Testis (tissue), 3 donors: Measurements from ENCODE around the gene SON. TPM values are rescaled to one million over a fixed set of nuclear protein-coding genes. Genes with fewer than 3 reads are reported as not detected.
"Not testable (repeated sequence)": the region's sequence is repeated elsewhere in the genome, so short reads cannot be mapped to it uniquely, and the experiment has no call there.

Experiments used
- DNase-seq: peaks from one replicate; pipeline ENCODE4 v3.0.0-alpha.2; 2019
- H3K27ac ChIP-seq, 2 donors: fragments of 200-600 bp; sonication (generic); one replicate each; pipeline ENCODE4 v1.5.1; 2019
- H3K27me3 ChIP-seq: fragments of 200-600 bp; sonication (generic); one replicate; pipeline ENCODE4 v1.5.1; 2019
- H3K36me3 ChIP-seq: fragments of 200-600 bp; sonication (generic); one replicate; pipeline ENCODE4 v1.5.1; 2017; ENCODE audit warnings: low read depth; ENCODE audit errors: missing control alignments
- H3K4me1 ChIP-seq: fragments of 200-600 bp; sonication (generic); one replicate; pipeline ENCODE4 v1.5.1; 2019
- H3K4me3 ChIP-seq, 2 donors: fragments of 200-600 bp; sonication (generic); one replicate each; pipeline ENCODE4 v1.5.1; 2017 to 2019
- H3K9me3 ChIP-seq: fragments of 200-600 bp; sonication (generic); one replicate; pipeline ENCODE4 v1.5.1; 2017
- POLR2A ChIP-seq: fragments of 450-650 bp; IDR thresholded peaks from one replicate; pipeline ENCODE4 v1.6.1; 2017; ENCODE audit warnings: antibody characterized with exemption, mild to moderate bottlenecking, moderate library complexity
- WGBS, 2 donors: methylation state at CpG; one replicate each; pipeline ENCODE4 v1.1.5; 2018; 5-methylcytosine and 5-hydroxymethylcytosine counted together
- intact Hi-C: fragments of 100-400 bp; cut with DNase I; formaldehyde crosslinking; loops from one replicate; pipeline ENCODE4 v1.15.1; 2023; ENCODE audit warnings: low total_unique reads
- polyA plus RNA-seq: library from polyadenylated mRNA; stranded (reverse); fragments of 350-450 nt; fragmentation: Illumina TruSeq; extraction: RNeasy Lipid Tissue Mini Kit (QIAGEN cat#74804); gene quantifications from one replicate; pipeline ENCODE4 v1.2.3, GENCODE V29; 2014; ENCODE audit warnings: low read depth, low replicate concordance; ENCODE audit not compliant: insufficient read depth
- total RNA-seq, 2 donors: library from RNA; depleted of rRNA; stranded (reverse); fragments of >200 nt; gene quantifications; one replicate each; pipeline ENCODE4 v1.2.3, GENCODE V29; 2016
- TF ChIP-seq, protein P1 (sequence below), 3 experiments: fragments of 450-650 bp in 2 of 3; fragments of 200-600 bp in 1 of 3; sonication (generic) in 1 of 3; IDR thresholded peaks; one replicate each; pipeline ENCODE4 v1.5.1; 2016 to 2019; ENCODE audit warnings: antibody characterized with exemption in 3 of 3, mild to moderate bottlenecking in 2 of 3, moderate library complexity in 1 of 3

Gene SON
- total and polyA plus RNA-seq, 3 donors from 2014 or later = 186 to 377 (median 310) TPM

DNA sequence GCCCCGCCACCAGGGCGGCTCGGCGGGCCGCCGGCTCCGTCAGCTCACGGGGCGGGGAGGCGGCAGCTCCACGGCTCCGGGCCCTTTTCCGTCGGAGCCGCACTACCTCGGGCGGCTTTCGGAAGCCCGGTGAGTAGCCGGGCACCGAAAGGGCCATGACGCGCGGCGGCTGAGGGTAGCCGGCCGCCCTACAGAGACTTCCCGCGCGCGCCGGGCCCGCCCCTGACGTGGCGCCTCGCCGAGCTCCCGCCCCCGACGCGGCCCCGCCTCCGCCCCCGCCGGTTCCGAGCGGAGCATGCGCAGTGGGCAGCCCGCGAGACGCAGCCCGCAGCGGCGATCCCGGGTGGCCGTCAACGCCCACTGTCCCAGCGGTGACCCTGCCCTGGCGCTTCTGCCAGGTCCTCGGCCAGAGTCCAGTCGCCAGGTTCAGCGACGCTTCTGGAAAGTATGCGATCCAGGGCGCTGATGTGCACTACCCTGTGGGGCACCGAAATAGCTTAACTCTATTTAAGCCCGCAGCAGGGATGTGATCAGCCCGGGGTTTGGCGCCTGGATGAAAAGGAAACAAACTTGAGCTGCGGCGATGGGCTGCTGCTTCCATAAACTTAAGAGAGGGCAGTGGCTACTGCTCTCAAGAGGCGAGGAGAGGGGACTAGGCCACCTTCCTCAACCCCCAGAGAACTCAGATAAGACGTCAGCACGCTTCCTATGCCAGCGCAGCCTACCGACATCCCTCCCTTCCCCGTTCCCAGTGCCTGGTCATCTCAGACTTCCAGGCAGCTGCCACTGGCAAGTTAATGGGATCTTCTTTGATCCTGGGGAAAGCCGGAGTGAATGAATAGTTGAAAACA is 45.9 kb downstream of the SON start, which contains the start of gene DONSON:
TSS of gene DONSON (minus strand) at position 200 of the 851 bp plus-strand sequence. CDS start at position 157, 43 bp downstream.
- DNase-seq = peak; percentile 84
- intact Hi-C loops = no loop called here
- TF ChIP-seq POLR2A = no peak
- TF ChIP-seq, protein P1, sequence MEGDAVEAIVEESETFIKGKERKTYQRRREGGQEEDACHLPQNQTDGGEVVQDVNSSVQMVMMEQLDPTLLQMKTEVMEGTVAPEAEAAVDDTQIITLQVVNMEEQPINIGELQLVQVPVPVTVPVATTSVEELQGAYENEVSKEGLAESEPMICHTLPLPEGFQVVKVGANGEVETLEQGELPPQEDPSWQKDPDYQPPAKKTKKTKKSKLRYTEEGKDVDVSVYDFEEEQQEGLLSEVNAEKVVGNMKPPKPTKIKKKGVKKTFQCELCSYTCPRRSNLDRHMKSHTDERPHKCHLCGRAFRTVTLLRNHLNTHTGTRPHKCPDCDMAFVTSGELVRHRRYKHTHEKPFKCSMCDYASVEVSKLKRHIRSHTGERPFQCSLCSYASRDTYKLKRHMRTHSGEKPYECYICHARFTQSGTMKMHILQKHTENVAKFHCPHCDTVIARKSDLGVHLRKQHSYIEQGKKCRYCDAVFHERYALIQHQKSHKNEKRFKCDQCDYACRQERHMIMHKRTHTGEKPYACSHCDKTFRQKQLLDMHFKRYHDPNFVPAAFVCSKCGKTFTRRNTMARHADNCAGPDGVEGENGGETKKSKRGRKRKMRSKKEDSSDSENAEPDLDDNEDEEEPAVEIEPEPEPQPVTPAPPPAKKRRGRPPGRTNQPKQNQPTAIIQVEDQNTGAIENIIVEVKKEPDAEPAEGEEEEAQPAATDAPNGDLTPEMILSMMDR (IDR thresholded peaks at IDR 0.05) = no peak
- no peaks in the 10 kb centered on the region for H3K27me3 ChIP-seq
- 0 to 1% methylated on average over 23 to 56 of the region's 78 CpGs for WGBS, 2 donors
- no peaks in the 10 kb centered on the region for H3K36me3 ChIP-seq
- peaks cover 4% of the 10 kb centered on the region for H3K4me1 ChIP-seq
- peak within 1 kb of the TSS; percentile 59 to 87 for H3K27ac ChIP-seq
- H3K4me3 ChIP-seq = peak within 1 kb of the TSS; percentile 63 to 82
- no peaks in the 10 kb centered on the region for H3K9me3 ChIP-seq

DNA sequence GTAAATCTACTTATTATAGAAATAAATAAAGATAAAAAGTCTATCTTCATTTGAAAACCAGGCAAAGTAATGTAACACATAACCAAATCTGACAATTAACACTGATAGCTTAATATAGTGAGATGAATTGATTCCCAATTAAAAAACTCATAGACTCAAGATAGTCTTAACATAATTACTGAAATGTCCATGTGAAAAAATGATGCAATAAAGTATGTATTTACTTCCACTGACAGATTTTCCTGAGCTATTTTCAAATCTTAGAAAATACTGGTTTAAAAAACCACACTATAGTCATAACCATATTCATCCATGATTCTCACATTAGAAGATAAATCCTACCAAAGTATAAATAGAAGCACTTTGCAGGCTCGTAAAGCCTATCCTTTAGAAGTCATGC is 55.2 kb downstream of the SON start:
- no peak overlapping the region for H3K4me3 ChIP-seq
- 83 to 90% methylated on average over 1 of the region's 1 CpG for WGBS, 2 donors
- H3K27ac ChIP-seq = no peak overlapping the region
- no peaks in the 10 kb centered on the region for H3K27me3 ChIP-seq
- no peaks in the 10 kb centered on the region for H3K4me1 ChIP-seq
- no peak for DNase-seq
- intact Hi-C loops = no loop called here
- TF ChIP-seq POLR2A = no peak
- TF ChIP-seq, protein P1 (IDR thresholded peaks at IDR 0.05) = no peak
- H3K36me3 ChIP-seq = no peaks in the 10 kb centered on the region
- H3K9me3 ChIP-seq = no peaks in the 10 kb centered on the region

DNA sequence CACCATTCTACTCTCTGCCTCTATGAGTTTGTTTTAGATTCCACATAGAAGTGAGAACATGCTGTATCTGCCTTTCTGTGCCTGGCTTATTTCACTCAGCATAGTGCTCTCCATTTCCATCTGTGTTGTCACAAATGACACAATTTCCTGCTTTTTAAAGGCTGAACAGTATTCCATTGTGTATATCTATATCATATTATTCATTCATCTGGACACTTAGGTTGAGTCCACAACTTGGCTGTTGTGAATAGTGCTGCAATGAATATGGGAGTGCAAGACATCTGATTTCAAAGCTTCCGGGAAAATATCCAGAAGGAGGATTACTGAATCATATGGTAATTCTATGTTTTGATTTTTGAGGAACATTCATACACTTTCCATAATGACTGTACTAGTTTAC is 65.7 kb downstream of the SON start:
- no peak for DNase-seq
- intact Hi-C loops = no loop called here
- TF ChIP-seq POLR2A = no peak
- TF ChIP-seq, protein P1 (IDR thresholded peaks at IDR 0.05) = no peak
- Histone ChIP-seq H3K9me3 (no peaks in the 10 kb centered on the region), H3K27me3 (no peaks in the 10 kb centered on the region), H3K27ac (no peak overlapping the region), H3K4me3 (no peak overlapping the region), H3K4me1 (no peaks in the 10 kb centered on the region), H3K36me3 (no peaks in the 10 kb centered on the region)
- 78 to 85% methylated on average over 1 of the region's 1 CpG for WGBS, 2 donors

DNA sequence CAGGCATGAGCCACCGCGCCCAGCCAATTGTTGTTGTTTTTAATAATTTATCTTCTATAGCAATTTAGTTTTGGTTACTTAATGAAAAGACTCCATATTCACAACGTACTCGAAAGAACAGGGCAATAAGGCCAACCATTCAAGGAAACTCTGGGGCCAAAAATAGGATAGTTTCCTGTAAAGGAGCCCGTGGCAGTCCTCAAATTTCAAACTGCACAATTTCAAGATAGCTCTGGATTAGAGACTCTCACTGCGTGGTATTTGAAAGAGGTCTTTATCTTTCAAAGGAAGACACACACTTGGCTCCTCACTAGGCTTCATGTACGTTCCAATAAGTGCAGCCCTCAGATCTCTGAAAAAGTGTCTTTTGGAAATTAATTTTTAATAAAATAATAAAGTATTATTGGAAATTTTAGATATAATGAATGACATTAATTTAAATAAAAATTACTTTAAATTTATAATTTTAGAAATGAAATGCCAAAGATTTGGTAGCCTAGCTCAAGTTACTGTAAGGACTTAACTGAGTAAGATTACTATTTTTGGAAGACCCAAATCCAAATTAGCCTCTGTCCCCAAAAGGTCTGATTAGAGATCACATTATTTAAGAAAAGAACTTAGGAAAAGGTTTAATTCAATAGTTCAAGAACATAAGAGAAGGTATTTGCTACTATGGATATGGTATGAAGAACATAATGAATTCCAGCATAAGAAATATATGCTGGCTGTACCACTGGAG is 68.3 kb downstream of the SON start:
- H3K4me3 ChIP-seq = no peak overlapping the region
- no peak for DNase-seq
- no peaks in the 10 kb centered on the region for H3K9me3 ChIP-seq
- no peaks in the 10 kb centered on the region for H3K27me3 ChIP-seq
- H3K4me1 ChIP-seq = no peaks in the 10 kb centered on the region
- intact Hi-C loops = no loop called here
- 94 to 95% methylated on average over 7 of the region's 7 CpGs for WGBS, 2 donors
- H3K36me3 ChIP-seq = no peaks in the 10 kb centered on the region
- TF ChIP-seq, protein P1 (IDR thresholded peaks at IDR 0.05) = no peak
- no peak for TF ChIP-seq POLR2A
- H3K27ac ChIP-seq = no peak overlapping the region

DNA sequence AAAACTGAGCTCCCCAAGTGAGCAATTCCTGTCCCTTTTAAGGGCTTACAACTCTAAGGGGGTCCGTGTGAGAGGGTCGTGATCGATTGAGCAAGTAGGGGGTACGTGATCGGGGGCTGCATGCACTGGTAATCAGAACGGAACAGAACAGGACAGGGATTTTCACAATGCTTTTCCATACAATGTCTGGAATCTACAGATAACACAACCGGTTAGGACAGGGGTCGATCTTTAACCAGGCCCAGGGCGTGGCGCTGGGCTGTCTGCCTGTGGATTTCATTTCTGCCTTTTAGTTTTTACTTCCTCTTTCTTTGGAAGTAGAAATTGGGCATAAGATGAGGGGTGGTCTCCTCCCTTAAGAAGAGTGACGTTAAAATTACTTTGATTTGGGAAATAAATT is 74.7 kb downstream of the SON start:
- WGBS, 2 donors = 92 to 96% methylated on average over 11 of the region's 11 CpGs
- H3K36me3 ChIP-seq, H3K4me1 ChIP-seq, intact Hi-C loops, H3K9me3 ChIP-seq, DNase-seq, H3K4me3 ChIP-seq, H3K27me3 ChIP-seq, H3K27ac ChIP-seq: not testable (repeated sequence)
